HG03139 (cell line): ENCODE measurements around the gene DISC1.

ENCODE experiments used
- ATAC-seq: cut with Tn5 transposase; IDR thresholded peaks from one replicate; pipeline ENCODE4 v1.9.1; 2021; ENCODE audit not compliant: unreplicated experiment

Gene DISC1

DNA sequence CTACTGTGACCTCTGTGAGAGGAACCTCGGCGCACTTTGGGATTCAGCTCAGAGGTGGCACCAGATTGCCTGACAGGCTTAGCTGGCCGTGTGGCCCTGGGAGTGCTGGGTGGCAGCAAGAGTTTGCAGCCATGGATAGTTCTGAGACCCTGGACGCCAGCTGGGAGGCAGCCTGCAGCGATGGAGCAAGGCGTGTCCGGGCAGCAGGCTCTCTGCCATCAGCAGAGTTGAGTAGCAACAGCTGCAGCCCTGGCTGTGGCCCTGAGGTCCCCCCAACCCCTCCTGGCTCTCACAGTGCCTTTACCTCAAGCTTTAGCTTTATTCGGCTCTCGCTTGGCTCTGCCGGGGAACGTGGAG is 67.5 kb downstream of the DISC1 start:
- no peak for ATAC-seq

DNA sequence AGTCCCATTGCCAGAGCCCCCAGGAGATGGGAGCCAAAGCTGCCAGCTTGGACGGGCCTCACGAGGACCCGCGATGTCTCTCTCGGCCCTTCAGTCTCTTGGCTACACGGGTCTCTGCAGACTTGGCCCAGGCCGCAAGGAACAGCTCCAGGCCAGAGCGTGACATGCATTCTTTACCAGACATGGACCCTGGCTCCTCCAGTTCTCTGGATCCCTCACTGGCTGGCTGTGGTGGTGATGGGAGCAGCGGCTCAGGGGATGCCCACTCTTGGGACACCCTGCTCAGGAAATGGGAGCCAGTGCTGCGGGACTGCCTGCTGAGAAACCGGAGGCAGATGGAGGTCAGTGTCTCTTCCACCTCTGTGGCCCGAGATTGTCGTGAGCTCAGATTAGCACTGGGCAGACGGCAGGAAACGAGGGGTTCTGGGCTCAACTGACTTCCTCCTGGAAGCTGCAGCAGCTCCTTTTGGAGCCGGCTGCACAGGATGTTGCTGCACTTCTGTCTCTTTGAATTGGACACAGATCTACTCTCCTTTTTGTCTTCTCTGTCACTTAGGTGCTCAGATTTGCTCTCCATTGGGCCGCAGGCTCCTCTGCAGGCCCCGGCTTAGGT is 68.0 kb downstream of the DISC1 start:
- ATAC-seq: no peak

DNA sequence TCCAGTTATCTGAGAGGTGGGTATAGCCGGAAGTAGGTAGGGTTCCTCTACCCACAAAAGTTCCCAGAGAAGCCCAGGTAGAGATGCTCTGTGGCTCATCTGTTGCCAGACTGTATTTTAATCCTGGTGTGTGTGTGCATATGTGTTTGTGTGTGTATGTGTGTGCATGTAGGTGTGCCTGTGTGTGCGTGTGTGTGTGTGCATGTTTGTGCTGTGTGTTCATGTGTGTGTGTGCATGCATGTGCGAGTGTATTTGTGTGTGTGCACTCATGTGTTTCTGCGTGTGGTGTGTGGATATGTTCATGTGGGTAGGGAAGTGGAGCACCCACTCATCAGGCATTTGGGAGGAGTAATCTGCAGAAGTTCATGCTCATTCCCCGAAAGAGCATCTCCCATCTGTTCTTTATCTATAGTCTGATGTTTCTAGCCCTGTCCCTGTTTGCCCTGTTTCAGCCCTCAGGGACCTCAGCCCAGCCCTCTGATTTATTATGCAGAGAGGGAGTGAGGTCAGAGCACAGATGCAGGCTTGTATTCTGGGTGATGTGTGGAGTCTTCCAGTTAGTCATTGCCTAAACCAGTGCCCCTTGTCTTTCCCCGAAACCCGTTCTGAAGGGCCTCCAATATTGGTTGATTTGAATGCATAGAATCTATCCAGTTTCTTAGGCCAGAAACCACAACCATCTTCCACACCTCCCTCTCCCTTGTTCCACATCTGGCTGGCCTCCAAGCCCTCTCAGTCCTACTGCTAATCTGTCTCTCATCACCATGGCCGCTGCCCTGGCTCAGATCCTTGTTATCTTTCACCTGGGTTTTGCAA is 69.1 kb downstream of the DISC1 start:
- no peak for ATAC-seq

DNA sequence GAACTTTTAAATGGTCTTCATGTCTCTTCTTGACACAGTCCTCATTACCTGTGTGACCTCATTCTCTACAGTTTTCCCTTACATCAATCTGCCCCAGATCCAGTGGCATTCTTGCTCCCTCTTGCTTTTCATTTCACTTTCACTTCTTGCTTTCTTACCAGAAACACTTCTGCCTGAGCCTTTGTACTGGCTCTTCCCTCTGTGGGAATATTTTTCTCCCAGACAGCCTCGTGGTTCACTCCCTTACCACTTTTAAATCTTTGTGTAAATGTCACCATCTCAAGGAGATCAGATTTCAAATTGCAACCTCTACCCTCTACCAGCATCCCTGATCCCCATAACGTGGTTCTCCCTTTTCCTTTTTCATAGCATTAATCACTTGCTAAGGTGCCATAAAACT is 73.2 kb downstream of the DISC1 start:
- ATAC-seq: no peak

DNA sequence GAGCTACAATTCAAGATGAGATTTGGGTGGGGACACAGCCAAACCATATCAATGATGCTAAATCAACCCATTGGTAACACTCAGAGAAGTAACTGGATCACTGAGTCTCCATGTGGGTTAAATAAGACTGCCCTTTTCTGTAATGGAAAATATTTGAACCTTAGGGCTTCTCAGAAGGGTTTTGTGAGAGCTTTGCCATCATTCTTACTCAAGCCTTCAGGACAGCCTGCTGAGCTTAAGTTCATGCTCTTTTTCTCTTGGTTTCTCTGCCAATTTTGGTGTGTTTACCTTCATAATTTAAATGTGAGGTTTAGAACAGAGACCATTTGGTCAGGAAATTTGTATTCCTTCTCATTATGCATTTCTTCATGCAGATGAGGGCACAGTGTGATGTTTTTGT is 74.7 kb downstream of the DISC1 start:
- no peak for ATAC-seq

DNA sequence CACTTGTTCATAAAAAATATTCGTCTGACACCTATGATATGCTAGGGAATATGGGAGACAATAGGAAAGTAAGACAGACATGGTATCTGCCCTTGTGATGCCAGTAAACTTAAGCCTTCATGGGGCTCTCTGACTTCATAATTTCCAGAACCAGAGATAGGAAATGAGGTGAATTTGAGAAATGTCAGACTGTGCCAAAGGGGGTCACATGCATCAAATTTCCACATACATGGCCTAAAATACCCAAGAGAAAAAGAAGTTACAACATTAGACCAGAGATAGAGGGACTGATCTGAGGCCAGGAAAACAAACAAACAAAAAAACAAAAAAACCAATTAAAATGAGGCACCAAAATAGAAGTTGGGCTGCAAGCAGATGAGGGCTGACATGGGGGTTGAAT is 75.7 kb downstream of the DISC1 start:
- ATAC-seq: no peak

DNA sequence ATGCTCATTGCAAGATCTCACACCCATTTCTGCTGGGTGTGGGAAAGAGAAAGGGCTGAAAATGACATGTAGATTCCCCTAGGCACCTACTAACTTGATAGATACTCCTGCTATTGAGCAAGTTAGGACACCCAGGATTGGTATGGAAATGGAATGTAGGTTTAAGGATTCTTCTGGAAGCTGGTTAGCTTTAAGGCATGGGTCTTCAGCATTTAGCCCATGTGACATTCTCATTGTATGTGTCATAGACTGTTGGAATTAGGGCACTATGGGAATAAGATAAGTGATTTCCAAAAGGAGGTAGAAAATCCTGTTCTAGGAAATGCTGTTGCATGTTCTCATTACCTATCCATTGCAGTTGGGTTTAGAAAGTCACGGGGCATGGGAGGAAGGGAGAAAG is 76.2 kb downstream of the DISC1 start:
- no peak for ATAC-seq

DNA sequence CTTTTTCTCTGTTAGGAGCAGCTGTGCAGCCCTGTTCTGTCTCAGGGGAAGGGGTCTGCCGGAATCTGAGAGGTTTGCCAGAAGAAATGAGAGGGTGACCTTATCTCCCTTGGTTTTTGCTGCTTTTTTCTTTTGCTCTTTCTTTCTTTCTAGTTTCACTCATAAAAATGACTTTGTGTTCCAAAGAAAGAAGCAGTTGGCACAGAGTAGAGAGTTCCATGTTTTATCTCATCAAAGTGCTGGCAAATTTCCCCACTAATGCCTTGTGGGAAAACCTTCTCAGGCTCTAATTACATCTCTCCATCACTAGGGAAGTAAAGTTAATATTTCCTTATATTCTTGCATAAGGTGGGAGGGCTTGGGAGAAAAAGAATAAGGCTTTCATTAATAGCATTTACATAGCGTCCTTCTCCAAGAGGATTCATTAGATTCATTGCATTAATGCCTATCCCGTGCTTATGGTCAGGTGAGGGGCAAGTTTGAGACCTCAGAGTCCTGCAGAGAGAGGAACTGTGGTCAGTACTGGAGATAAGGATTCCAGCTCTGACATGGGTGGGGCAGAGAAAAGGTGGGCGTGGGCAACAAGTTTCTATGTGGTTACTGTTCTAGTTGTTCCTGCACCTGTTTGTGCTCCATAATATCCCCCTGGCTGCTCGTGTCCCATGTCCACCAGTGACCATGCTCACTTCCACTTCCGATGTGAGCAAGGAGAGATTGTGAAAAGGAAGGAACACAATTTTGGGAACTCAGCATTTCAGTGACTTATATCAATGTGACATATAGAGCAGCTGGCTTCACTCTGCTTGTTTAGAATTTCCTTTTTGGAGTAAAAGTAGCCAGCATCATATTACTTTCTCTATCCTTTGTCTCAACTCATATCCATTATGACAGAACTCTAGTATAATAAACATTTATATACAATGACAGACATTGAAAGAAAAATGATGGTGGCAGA is 79.5 kb downstream of the DISC1 start:
- ATAC-seq: no peak

DNA sequence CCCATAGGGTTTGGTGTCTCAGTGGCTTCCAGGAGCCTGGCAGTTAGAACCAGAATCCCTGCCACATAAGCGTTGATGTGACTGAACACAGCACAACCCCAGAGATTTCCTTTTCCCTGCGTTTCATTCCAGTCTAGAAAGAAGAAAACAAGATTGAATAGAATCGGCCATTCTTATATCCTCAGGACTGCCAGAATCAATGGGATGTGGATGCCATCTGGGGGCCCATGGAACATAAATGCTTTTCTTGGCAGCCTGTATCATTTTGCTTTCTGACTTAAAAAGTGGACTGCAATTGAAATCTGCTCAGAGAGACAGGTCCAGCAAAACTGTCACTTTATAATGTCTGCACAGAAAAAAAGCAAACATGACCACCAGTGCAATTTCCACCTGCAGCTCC is 80.3 kb downstream of the DISC1 start:
- ATAC-seq: no peak

DNA sequence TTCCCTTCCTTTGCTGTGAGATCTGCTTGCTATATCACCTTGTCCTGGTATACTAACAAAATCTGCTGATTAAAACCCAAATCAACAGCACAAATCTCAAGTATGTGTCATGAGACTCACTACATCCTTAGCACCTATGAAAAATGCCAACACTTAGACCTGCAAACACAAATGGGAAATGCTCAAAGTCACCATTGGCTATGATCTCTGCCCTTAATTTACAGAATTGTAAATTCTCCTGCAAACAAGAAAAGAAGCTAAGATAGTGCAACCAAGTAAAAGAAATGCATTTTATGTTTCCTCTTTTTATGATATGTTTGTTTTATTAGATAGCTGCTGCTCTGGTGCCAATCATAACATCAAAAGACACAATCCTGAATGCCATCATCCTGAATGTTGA is 80.8 kb downstream of the DISC1 start:
- no peak for ATAC-seq

DNA sequence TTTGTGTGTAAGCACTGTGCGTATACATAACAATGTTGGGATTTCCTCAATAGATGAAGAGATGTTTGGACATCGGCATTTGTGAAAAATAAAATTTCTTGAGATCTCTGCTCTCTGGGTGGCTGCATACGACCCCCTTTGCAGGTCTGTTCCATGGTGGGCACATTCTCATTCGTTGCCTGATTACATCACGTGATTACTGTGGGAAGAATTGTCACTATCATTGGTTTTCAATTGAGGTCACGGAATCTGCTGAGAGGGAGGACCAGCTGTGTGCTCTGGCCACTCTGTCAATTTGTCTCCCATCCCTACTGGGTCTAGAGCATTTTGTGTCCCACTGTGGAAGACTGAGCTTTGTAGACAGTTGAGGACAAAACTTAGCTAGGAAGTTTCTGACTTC is 81.8 kb downstream of the DISC1 start:
- ATAC-seq: no peak

DNA sequence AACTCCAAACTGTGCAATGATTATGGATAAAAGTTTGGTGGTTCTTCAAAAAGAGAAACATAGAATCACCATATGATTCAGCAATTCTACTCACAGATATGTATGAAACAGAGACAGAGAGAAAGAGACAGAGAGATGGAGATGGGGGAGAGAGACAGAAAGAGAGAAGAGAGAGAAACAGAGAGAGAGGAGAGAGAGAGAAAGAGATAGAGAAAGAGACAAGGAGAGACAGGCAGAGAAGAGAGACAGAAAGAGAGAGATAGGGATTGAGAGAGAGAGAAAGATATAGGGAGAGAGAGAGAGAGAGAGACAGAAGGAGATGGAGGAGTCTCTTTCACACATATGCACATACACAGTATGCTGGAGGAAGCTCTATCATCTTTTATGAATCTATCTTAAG is 87.8 kb downstream of the DISC1 start:
- ATAC-seq: no peak

DNA sequence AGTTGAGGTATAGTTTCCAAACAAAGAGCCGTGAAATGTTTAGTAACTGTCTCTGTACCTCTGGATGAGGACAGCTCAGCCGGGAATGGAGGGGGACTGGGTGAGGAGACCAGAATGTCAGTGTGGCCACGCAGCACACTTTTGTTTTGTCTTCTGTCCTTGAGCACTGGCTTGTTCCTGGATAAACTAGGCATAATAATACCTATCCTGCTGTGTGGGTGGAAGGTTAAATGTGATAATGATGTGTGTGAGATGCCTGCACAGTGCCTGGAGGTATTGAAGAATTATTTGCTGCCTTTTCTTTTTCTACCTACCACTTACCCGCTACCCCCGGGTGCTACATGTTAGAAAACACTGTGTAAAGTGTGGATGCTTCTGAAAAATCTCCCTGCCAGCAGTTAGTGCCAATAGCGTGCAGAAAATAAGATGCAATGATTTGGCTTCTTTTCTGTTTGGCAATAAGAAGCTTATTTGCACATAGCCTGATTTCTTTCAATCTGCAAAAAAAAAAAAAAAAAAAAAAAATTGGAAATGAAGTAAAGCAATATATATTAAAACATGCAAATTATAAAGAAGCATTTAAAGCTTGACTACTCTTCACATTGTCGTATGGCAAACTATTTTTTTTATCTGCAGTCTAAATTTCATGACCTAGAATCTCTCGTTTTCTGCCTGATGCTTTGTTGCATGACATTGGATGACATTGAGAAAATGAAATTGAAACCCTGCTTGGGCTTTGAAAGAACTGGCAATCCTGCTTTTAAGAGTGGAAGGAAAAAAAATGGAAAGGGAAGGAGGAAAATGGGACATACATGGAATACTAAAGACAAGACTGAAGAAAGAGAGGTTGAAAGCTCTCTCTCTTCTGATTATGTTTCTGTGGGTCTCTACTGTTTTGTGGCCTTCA is 89.5 kb downstream of the DISC1 start:
- no peak for ATAC-seq

DNA sequence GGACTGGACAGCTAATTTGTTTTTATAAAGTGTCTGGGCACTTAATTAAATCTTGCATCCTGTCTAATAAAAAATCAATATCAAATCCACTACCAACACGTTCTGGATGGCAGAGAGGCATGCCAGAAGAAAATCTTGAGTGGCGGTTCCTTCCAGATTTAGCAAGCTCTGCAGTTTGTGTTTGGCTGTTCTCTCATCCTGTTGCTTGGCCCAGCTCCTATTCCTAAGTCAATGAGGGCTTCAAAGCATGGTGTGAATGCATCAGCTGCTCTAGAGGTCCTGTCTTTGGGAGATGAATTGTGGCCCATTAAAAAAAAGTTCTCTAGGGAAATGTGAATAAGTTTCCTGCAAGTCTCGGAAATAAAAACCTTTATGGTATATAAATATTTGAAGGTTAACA is 90.3 kb downstream of the DISC1 start:
- ATAC-seq: no peak

DNA sequence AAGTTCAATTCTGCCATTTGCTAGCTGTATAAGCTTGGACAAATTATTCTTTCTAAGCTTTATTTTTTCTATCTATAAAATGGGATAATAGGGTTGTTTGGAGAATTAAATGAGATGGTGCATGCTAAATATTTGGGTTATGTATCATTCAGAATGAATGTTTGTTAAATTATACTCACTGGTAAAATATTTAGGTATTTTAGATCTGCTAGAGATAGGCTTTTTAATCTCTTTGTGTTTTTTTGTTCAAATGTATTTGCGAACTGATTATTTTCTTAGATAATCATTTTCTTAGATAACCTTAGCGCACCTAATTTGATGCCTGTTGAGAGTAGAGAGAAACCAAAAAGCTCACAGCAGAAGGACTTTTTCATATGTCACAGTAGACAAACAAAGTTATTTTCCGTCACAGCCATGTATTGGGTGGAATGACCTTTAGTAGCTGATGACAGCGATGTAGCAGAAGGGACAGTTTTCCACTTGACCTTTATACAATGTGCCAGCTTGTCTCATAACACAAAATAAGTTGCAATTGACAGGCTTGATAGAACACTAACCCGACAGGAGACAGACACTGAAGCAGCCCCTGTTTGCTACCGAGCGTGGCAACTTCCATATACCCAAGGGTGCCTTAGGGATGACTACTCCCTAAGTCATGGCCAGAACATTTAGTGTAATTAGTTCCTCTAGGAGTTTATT is 93.0 kb downstream of the DISC1 start:
- ATAC-seq: no peak

DNA sequence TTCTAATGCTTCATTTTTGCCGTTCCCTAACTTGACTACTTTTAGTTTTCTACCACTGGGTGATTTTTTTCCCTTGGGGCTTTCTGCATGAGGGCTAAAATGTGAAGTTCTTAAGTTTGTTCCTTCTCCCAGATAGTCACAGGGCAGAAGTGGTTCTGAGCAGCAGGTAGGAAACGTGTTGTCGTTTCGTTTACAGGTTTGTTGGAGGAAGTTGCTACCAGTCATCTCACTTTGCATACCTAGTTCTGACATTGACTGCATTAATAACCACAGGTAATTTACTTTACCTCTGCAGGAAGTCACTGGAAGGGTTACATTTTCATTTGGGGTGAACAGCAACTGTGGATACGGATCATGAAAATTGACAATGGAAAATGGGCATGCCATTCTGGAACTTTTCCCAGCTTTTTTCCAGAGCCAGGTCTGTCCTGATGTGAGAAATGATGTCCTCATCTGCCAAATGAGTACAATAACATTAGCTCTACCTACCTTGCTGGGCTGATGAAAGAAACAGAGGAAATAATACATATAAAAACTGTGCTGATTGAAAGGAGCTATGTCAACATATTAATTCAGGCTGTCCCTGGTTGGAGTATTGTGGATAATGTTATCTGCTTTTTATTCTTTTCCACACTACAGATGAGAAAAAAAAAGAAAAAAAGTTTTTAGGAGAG is 94.2 kb downstream of the DISC1 start:
- ATAC-seq: no peak

DNA sequence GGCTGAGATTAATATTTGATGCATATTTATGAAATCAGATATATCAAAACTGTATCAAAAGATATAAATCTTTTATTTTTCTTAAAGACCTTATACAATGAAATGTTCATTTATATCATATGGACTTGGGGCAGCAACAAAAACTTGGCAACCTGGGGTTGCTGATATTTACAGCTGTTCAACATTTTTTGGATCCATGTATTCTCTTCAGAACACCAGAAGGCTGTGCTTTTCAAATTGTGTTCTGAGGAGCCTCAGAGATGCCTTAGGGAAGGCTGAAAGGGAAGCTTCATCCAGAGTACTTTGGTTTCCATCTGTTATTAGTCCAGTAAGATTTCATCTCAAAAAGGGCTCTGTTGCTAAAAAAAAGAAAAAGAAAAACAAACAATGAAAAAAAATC is 94.8 kb downstream of the DISC1 start:
- ATAC-seq: no peak

DNA sequence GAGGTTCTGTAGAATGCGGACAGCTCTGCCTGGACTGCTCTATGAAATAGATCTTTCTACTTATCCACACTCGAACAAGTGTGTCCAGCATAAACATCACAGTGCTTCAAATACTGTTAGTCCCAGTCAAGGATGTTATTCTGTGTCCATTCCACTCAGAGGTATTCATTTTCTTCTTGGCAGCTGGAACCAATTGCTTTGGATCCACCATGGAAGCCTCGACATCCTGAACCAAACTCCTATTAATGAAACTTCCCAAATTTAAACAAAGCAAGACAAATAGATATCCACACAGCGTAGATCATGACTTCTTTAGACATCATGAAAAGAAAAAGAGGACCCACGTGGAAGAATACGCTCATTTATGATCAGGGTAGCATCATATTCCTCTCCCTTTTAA is 95.8 kb downstream of the DISC1 start:
- no peak for ATAC-seq

DNA sequence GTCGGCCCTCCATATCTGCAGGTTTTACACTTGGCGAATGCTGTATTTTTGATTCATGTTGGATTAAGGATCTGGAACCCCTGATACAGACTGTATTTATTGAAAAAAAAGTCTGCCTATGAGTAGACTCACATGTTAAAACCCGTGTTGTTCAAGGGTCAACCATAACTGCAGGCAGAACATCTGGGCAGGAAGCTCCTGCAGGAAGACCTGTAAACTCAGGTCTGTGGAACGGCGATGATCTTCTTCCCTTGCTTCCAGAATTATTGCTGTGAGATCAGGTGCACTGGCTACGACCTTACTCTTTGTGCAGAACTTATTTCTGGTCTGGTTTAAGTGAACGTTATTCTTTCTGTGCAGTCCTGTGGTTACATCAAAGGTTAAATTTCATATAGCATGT is 96.6 kb downstream of the DISC1 start:
- no peak for ATAC-seq

DNA sequence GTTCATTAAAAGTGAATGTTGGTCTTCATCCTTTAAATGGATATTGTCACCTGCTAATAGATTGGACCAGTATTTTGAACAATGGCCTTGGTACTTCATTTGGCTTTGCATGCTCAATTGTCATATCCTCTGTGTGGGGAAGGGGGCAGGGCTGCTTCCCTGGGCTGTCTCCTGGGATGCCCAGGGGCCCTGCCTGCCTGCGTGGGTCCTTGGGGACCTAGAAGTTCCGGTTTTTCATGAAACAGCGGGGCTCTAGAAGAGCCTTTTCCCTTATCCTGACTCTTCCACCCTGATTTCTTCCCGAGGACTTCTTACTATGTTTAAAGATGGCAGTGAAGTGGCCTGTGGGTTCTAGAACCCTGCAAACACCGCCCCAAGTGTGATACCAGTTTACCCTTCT is 97.5 kb downstream of the DISC1 start:
- no peak for ATAC-seq
